Measurements from ENCODE around the gene FARS2. TPM values are rescaled to one million over a fixed set of nuclear protein-coding genes. Genes with fewer than 3 reads are reported as not detected.

The FARS2 gene
- total RNA-seq, 3 donors from 2014 or later = 12.0 to 29.6 (median 24.3) TPM

DNA sequence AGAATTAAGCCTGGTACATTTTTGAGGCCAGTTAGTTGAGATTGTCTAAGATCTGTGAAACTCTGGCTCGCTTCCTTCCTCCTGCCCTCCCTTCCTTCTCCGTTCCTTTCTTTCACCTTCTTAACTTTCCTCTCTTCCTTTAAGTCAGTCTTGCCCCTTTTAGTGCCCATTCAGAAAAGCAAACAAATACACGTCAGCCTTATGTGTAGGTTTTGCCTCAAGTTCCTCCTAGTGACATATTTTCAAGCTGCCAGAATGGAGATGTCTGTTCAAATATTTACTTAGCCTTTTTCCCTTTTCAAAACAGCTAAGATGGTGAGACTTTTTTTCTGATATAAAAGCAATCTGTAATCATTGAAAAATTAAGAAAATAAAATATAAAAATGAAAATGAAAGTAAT is 178.4 kb downstream of the FARS2 start:
- DNase-seq (ENCODE audit: low spot score in 2 of 2) = no peak
- no peaks in the 10 kb centered on the region for H3K27me3 ChIP-seq
- H3K4me1 ChIP-seq = no peaks in the 10 kb centered on the region
- no peak overlapping the region for H3K27ac ChIP-seq
- no peaks in the 10 kb centered on the region for H3K36me3 ChIP-seq
- peaks cover 0 to 3% of the 10 kb centered on the region in 2 donors for H3K9me3 ChIP-seq
- no peak overlapping the region for H3K4me3 ChIP-seq
- TF ChIP-seq POLR2AphosphoS5 (IDR thresholded peaks at IDR 0.05) = no peak
- TF ChIP-seq CTCF (IDR thresholded peaks at IDR 0.05) = no peak
- TF ChIP-seq POLR2A (IDR thresholded peaks at IDR 0.05) = no peak
- intact Hi-C loops (cut with DNase I; ENCODE audit: low total_unique reads) = no loop called here

DNA sequence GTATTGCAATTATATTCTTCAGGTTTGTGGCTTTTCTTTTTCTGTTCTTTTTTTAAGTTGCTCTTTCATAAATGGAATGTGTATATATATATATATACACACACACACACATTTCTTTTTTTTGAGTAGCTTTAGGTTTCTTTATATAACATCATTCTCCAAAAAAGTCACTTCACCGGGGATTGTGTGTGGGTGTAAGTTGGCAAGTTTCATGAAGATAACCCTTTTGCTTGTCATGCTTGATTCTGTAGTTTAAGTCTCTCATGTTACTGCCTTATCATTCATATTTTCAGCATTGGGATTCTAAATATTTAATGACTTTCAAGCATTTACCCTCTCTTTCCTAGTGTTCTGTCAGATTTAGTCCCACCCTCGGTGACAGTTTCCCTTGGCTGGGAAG is 181.0 kb downstream of the FARS2 start:
- TF ChIP-seq POLR2AphosphoS5 (IDR thresholded peaks at IDR 0.05) = no peak
- Histone ChIP-seq H3K27me3 (no peaks in the 10 kb centered on the region), H3K27ac (no peak overlapping the region), H3K4me1 (no peaks in the 10 kb centered on the region), H3K4me3 (no peak overlapping the region), H3K36me3 (no peaks in the 10 kb centered on the region), H3K9me3 (no peaks in the 10 kb centered on the region)
- no peak for DNase-seq (ENCODE audit: low spot score in 2 of 2)
- intact Hi-C loops (cut with DNase I; ENCODE audit: low total_unique reads) = no loop called here

GRCh38 chr6:5442916-5443315 is 181.6 kb downstream of the FARS2 start:
- TF ChIP-seq POLR2AphosphoS5 (IDR thresholded peaks at IDR 0.05) (no peak), CTCF (IDR thresholded peaks at IDR 0.05) (no peak), POLR2A (IDR thresholded peaks at IDR 0.05) (no peak)
- Histone ChIP-seq H3K27me3 (no peaks in the 10 kb centered on the region), H3K4me3 (no peak overlapping the region), H3K4me1 (no peaks in the 10 kb centered on the region), H3K27ac (no peak overlapping the region), H3K36me3 (no peaks in the 10 kb centered on the region), H3K9me3 (no peaks in the 10 kb centered on the region)
- DNase-seq (ENCODE audit: low spot score in 2 of 2) = no peak
- intact Hi-C loops (cut with DNase I; ENCODE audit: low total_unique reads) = no loop called here

DNA sequence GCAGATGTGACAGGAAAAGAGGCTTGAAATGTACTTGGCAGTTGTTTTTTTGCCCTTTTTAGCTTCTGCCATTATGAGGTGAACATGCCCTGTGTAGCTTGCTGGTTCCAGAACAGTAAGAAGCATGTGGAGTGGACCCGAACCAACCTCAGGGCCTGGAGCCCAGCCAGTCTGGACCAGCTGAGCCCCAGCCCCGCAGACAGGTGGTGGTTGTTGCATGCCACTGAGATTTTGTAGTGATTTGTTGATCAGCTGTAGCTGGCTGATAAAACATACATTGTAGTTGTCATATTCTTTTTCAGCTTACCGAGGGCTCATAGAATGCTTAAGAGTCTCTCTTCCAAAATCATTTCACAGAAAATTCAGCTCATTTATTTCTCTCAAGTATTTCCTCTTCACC is 182.2 kb downstream of the FARS2 start:
- intact Hi-C loops (cut with DNase I; ENCODE audit: low total_unique reads) = no loop called here
- H3K27ac ChIP-seq = no peak overlapping the region
- TF ChIP-seq POLR2AphosphoS5 (IDR thresholded peaks at IDR 0.05) = no peak
- no peak for TF ChIP-seq POLR2A (IDR thresholded peaks at IDR 0.05)
- DNase-seq (ENCODE audit: low spot score in 2 of 2) = no peak
- H3K36me3 ChIP-seq = no peaks in the 10 kb centered on the region
- no peaks in the 10 kb centered on the region for H3K27me3 ChIP-seq
- H3K4me1 ChIP-seq = no peaks in the 10 kb centered on the region
- no peaks in the 10 kb centered on the region for H3K9me3 ChIP-seq
- no peak overlapping the region for H3K4me3 ChIP-seq

DNA sequence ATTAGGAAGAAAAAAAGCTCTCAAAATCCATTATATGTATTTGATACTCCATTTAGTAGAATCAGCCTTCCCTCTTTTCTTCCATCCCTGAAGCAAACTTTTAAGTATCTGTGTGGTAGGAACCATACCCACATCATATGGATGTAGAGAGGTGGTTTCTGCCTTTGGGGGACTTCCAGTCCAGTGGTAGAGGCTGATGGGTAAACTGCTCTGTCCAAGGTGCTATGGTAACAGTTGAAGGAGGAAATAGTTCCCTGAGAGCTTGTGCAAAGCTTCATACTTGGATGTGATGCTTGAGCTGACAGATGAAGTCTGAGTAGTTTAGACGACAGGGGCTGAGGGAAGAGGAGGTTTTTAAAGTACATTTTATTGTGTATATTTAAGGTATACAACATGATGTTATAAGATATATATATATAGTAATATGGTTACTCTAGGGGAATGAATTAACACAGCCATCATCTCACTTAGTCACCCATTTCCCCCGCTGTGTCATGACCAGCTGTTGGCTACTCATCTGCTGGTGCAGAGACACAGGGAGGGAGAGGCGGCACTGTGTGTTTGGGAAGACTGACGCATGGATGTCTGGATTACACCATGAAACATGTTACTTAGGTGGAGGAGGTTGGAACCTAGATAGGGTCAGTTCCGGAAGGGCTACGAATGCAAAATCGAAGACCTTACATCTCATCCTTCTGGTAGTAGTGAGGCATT is 185.2 kb downstream of the FARS2 start:
- no peak for TF ChIP-seq POLR2A (IDR thresholded peaks at IDR 0.05)
- TF ChIP-seq POLR2AphosphoS5 (IDR thresholded peaks at IDR 0.05) = no peak
- TF ChIP-seq CTCF (IDR thresholded peaks at IDR 0.05) = no peak
- no peaks in the 10 kb centered on the region for H3K4me1 ChIP-seq
- no peak overlapping the region for H3K4me3 ChIP-seq
- H3K9me3 ChIP-seq = no peaks in the 10 kb centered on the region
- H3K27me3 ChIP-seq = no peaks in the 10 kb centered on the region
- intact Hi-C loops (cut with DNase I; ENCODE audit: low total_unique reads) = no loop called here
- no peaks in the 10 kb centered on the region for H3K36me3 ChIP-seq
- H3K27ac ChIP-seq = no peak overlapping the region
- no peak for DNase-seq (ENCODE audit: low spot score in 2 of 2)

DNA sequence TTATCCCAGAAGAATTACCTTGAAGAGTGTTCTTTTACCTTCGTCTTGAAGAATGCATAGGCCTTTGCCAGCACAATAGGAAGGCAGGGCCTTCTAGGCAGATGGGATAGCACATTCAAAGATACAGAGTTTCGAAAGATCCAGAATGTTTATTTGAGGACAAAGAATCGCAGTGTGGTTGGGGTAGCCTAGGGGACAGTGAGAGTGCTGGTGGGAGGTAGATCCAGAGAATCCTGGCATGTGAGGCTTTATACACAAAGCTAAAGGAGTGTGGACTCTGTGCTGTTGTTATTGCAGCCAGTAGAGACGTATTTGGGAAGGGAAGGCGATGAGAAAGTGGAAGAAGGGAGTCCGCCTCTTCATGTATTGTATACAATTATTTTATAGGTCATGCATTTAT is 186.6 kb downstream of the FARS2 start:
- no peak for DNase-seq (ENCODE audit: low spot score in 2 of 2)
- Histone ChIP-seq H3K4me3 (no peak overlapping the region), H3K27me3 (no peaks in the 10 kb centered on the region), H3K4me1 (no peaks in the 10 kb centered on the region), H3K27ac (no peak overlapping the region), H3K9me3 (no peaks in the 10 kb centered on the region), H3K36me3 (no peaks in the 10 kb centered on the region)
- TF ChIP-seq CTCF (IDR thresholded peaks at IDR 0.05) (no peak), POLR2A (IDR thresholded peaks at IDR 0.05) (no peak), POLR2AphosphoS5 (IDR thresholded peaks at IDR 0.05) (no peak)
- intact Hi-C loops (cut with DNase I; ENCODE audit: low total_unique reads) = no loop called here
